Stimulated activated CD4-positive, alpha-beta T cell treated with anti-CD3 and anti-CD28 coated beads, Interleukin-2, amount 100 ng/mL, for 48 hours (primary cell): ENCODE data around the gene SYVN1.
"Not testable (repeated sequence)": the region's sequence is repeated elsewhere in the genome, so short reads cannot be mapped to it uniquely, and the experiment has no call there.

Experiments
- DNase-seq, 2 donors: peaks; one replicate each; pipeline ENCODE4 v3.0.0-alpha.2; 2020

The SYVN1 gene

GRCh38 chr11:65150509-65151299 is 16.4 kb upstream of the SYVN1 start:
- peak; percentile 21 to 25 for DNase-seq

DNA sequence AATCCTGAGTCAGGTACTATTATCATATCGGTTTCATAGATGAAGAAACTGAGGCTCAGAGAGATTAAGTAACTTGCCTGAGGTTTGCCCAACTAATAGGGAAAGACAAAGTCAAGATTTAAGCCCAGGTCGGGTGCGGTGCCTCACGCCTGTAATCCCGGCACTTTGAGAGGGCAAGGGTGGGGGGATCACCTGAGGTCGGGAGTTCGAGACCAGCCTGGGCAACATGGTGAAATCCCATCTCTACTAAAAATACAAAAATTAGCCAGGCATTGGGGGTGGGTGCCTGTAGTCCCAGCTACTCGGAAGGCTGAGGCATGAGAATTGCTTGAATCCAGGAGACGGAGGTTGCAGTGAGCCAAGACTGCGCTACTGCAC is 15.8 kb upstream of the SYVN1 start:
- DNase-seq, result not testable (repeated sequence)

- DNase-seq, result no peak
These were observed 14.3 kb upstream of the SYVN1 start for GRCh38 chr11:65148657-65149056.

GRCh38 chr11:65147352-65148075 is 13.2 kb upstream of the SYVN1 start:
- no peak for DNase-seq

GRCh38 chr11:65141896-65142494 is 7.7 kb upstream of the SYVN1 start:
- DNase-seq, result no peak

GRCh38 chr11:65136515-65137096 is 2.3 kb upstream of the SYVN1 start:
- no peak for DNase-seq

DNA sequence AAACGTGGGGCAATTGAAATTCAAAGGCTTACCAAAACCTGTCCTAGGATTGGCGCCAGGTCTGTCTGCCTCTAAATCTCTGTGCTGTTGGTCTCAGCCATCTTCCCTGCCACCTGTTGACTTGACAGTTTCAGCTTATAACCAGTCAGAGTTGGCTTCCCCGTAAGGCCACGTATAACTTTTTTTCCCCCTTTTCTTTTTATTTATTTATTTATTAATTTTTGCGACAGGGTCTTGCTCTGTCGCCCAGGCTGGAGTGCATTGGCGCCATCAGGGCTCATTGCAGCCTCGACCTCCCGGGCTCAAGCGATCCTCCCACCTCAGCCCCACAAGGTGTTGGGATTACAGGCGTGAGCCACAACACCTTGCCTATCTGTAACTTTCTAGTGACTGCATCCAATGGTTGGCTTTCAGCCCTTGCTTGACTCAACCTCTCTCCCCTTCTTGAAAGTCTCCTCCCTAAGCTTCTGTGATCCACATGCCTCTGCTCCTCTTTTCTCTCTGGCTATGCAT is 1.4 kb upstream of the SYVN1 start:
- DNase-seq, result no peak

DNA sequence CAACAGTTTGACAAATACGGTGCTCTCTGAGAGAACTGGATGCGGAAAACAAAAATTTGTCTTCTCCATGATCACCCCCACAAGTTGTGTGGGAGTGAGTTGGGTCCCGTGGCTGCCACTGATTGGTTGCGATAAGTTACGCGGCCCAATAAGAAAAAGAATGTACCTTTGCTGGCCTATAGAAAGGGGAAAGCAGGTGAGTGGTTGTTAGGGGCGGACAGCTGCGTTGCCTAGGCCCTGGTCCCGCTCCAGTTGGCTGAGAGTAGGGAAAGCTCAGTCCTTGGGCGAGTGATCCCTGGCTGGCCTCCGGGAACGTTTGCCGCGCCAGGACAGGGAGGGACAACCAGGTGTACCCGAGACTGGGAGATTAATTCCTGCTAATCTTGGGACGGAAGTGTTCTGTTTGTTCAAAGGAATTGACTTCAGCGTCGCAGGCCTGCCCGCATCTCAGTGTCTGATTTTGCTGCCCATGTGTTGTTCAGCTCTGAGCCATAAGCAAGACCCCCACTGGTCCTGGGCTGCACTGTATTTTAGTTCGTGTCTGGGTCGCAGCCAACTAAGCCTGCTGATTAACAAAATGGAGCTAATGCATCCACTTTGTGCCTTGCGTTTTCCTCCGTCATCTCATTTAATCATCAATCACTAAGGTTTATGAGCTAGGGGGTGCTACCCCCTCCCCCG is 773 bp upstream of the SYVN1 start:
- peak; percentile 66 to 72 for DNase-seq

DNA sequence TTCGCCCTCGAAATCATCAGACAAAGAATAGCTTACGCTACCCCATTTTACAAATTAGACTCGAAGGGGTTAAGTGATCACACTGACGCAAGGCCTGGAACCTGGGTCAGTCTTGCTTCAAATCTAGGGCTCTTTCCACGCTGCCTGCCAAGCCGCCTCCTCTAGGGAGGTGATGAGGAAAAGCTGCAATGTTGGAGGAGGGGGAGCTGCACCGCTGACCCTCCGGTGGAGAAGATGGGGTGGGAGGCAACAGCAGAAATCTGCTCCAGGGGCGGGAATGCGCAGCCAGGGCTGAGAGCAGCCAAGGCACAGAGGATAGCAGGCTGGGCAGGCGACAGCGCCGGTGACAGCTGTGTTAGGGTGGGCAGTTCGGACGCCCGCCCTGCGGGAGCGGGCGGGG is 595 bp downstream of the SYVN1 start:
- DNase-seq, result no peak

DNA sequence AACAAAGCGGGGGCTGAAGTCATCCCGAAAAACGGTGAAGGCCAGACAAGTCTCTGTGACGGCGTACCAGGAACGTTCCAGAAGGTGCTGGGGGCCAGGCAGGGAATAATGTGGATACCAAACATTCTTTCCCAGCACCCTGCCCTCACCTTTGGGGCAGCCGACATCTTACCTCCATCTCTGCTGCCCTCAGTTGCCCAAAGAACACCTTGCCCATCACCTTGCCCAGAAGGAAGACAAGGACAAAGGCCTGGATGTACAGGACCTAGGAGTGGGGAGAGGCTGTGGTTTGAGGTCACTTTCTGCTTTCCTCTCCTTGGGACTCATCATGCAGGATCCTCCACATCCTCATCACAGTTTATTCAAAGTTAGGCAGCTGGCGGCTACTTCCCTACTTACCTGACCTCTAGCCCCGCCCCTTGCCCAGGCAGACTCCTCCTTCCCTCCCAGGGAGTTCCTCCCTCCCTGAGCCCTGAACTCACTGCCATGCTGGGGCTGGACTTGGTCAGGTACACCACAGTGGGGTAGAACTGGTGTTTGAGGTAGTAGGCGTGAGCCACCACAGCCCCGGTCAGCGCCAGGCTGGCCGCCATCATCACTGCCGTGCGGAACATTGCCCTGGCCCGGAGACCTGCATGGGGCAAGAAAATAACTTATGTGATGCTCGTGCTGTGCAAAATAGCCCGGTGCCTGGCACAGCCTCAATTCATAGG is 1.2 kb downstream of the SYVN1 start:
- DNase-seq, result no peak

DNA sequence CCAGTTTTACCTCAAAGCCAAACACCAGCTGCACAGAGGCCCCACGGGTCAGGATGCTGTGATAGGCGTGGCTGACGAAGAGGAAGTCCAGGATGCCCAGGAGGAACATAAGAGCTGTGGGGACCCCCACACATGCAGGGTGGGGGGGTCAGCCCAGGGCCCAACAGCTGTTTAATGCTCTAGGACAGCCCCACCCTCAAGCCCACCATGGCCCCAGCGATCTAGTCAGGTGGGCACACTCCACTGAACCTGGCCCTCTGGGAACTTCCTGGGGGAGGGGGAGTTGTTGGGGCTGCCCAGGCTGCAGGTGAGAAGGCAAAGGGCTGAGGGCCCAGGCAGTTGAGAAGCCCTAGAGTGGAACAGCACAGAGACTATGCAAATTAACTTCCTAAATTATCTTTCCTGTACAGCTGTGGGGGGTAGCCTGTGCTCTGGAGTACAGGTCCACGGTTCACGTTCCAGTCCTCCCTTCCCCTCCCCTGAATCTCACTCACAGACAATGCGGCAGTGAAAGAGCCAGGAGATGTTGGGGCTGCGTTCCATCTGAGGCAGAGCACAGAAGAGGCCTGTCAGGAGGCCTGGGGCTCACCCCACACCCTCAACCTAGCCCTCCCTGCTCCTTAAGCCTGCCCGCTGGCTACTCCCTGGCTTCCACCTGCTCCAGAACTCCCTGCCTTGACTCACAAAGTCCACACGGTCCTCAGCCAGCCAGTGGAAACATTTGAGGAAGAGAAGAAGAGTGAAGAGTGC is 1.9 kb downstream of the SYVN1 start:
- DNase-seq, result no peak

- DNase-seq, result no peak
These were observed 2.5 kb downstream of the SYVN1 start for GRCh38 chr11:65131895-65132237.

- no peak for DNase-seq
These were observed 2.9 kb downstream of the SYVN1 start for GRCh38 chr11:65131417-65131776.

- no peak for DNase-seq
These were observed 3.5 kb downstream of the SYVN1 start for GRCh38 chr11:65130631-65131416.

- no peak for DNase-seq
These were observed 4.5 kb downstream of the SYVN1 start for GRCh38 chr11:65129649-65130441.

- DNase-seq, result no peak
These were observed 5.9 kb downstream of the SYVN1 start for GRCh38 chr11:65128182-65129145.

DNA sequence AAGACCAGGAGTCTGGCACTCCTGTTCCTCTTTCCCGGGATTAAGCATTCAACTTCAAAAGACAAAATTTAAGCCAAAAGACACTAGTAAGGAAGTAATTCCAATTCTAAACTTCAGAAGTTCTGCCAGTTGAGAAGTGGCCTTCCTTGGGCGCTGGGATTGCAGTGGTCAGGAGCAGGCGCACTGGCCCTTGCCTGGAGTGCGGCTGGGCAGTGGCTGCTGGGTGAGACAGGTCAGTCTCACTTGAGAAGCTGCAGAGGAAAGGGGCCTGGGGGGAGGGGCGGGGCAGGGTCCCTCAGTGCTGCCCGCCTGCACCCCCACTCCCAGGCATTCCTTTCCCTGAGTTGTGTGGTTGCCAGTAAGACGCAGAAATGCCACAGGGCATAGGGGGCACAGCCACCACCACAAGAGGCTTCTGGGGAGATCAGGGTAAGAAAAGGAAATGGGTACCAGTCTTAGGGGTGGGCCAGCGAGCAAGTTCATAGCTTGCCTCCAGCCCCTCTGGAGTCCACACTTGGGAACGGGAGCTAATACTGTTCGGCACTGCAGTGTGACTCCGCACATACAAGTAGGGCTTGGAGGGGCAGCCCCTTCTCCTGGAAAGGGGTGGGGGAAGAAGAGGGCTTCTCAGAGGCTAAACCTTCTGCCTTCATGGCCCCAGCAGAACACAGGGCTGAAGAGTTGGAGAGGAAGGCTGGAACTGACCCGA is 6.7 kb downstream of the SYVN1 start:
- DNase-seq, result no peak
